HG02852 (cell line): ENCODE measurements around the gene SPOCK3.
"Not testable (repeated sequence)": the region's sequence is repeated elsewhere in the genome, so short reads cannot be mapped to it uniquely, and the experiment has no call there.

Experiments
- ATAC-seq: cut with Tn5 transposase; IDR thresholded peaks from one replicate; pipeline ENCODE4 v1.9.1; 2021; ENCODE audit warnings: mild to moderate bottlenecking, moderate library complexity; ENCODE audit not compliant: unreplicated experiment

The SPOCK3 gene

DNA sequence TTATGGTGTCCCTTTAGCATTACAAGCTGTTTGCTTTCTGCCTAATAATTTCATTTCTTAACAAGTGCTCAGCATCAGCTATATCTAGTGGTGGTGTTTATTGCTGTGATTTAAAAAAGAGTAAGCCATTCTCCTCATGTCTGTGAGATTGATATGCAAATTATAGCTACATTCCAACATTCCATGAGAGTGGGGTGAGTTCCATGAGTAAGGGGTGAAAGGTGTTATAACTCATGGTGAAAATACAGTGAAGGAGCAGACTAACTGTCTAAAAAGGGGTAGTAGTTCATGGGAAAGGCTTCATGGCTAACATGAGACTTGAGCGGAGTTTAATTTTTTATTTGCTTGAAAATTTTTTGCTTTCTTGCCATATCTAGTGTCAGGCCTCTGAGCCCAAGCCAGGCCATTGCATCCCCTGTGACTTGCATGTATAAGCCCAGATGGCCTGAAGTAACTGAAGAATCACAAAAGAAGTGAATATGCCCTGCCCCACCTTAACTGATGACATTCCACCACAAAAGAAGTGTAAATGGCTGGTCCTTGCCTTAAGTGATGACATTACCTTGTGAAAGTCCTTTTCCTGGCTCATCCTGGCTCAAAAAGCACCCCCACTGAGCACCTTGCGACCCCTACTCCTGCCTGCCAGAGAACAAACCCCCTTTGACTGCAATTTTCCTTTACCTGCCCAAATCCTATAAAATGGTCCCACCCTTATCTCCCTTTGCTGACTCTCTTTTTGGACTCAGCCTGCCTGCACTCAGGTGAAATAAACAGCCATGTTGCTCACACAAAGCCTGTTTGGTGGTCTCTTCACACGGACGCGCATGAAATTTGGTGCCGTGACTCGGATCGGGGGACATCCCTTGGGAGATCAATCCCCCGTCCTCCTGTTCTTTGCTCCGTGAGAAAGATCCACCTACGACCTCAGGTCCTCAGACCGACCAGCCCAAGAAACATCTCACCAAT, 518.3 kb downstream of the SPOCK3 start:
- not testable (repeated sequence) for ATAC-seq

DNA sequence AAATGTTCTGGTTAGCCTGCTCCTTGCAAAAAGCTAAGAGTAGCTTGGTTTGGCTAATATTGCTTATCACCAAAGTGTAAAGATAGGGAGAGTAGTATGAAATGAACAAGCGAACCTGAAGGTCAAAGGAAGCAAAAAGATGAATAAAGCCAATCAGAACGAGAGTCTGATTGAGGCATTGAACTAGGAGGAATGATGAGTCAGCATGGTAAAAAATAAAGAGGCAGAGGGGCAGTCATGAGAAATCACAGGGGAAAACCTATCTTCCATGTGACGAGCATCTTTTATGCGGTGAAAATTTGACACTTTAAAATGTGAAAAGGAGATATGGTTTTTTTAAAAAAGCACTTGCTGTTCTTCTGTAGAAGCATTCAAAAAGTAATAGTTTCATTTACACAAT, 533.7 kb downstream of the SPOCK3 start:
- no peak for ATAC-seq

DNA sequence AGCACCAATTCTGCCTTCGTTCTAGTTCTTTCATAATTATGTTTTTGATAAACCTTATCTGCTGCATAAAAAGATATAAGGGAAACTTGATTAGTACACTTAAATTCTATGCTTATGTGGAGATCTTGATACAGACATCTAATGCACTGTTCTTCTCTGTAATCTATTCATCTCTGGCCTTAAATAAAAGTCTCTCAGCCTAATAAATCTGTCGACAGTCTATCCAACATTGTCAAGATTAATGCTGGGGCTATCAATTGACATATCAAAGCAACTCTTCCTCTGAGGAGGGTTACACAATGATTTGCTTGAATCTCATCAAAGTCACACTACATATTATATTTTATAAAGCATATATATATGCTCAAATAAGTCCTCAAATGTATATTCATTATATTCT, 545.5 kb downstream of the SPOCK3 start:
- ATAC-seq, result no peak

DNA sequence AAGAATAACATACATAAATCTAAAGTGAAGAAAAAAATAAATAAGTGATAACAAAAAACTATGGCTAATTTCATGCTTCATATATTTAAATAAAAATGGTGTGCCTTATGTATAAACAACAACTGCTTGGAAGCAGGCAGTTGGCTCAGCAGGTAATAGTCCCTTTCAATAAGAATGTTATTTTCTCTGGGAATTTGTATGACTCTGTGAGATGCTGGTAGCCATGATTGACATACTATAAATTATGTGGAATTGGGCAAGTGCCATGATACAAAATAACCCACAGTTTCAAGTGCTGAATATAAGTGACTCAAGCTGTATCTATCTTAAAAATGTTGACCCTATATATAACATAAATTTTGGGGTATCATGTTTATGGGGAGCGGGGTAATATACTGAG, 546.5 kb downstream of the SPOCK3 start:
- ATAC-seq, result no peak
